Left renal pelvis (tissue), 4 donors: ENCODE measurements around the gene GSTM4. TPM values are rescaled to one million over a fixed set of nuclear protein-coding genes. Genes with fewer than 3 reads are reported as not detected.
"Not testable (repeated sequence)": the region's sequence is repeated elsewhere in the genome, so short reads cannot be mapped to it uniquely, and the experiment has no call there.

Experiments
- DNase-seq, 4 donors: peaks; one replicate each; pipeline ENCODE4 v3.0.0-alpha.2; 2013; ENCODE audit warnings: low read depth in 4 of 4, low spot score in 3 of 4
- polyA plus RNA-seq, 4 donors: library from polyadenylated mRNA; unstranded; fragments of 120-200 nt; gene quantifications; one replicate each; pipeline ENCODE4 v1.2.1, GENCODE V29; 2013; ENCODE audit not compliant: insufficient read length in 4 of 4

GSTM4 gene
- polyA plus RNA-seq, 4 donors, result 30.7 to 70.5 (median 57.7) TPM

GRCh38 chr1:109691759-109692158 lies 35.9 kb downstream of the GSTM4 start:
- DNase-seq, result no peak

GRCh38 chr1:109694400-109694799 lies 38.5 kb downstream of the GSTM4 start:
- DNase-seq, result not testable (repeated sequence)

- DNase-seq, result not testable (repeated sequence)
Observed at GRCh38 chr1:109695138-109695537, 39.2 kb downstream of the GSTM4 start.

- no peak for DNase-seq
Observed at GRCh38 chr1:109697066-109697465, 41.2 kb downstream of the GSTM4 start.

- DNase-seq, result not testable (repeated sequence)
Observed at GRCh38 chr1:109697861-109698260, 42.0 kb downstream of the GSTM4 start.

GRCh38 chr1:109702940-109703339 lies 47.0 kb downstream of the GSTM4 start:
- DNase-seq, result not testable (repeated sequence)

- DNase-seq, result no peak
Observed at GRCh38 chr1:109704173-109704572, 48.3 kb downstream of the GSTM4 start.

GRCh38 chr1:109705411-109705810 lies 49.5 kb downstream of the GSTM4 start:
- DNase-seq, result no peak

- DNase-seq, result not testable (repeated sequence)
Observed at GRCh38 chr1:109708949-109709348, 53.0 kb downstream of the GSTM4 start.

- not testable (repeated sequence) for DNase-seq
Observed at GRCh38 chr1:109709822-109710221, 53.9 kb downstream of the GSTM4 start.

Other genes starting within 250 kb of the GSTM4 start
- gene PSMA5, start 229.7 kb upstream of the GSTM4 start, polyA plus RNA-seq, result 100 to 1,000 TPM in 2 of 4 donors, 10 to 100 TPM in 2; 70.2 to 119 (median 98.0) TPM
- 10 to 100 TPM in 3 of 4 donors, 1 to 10 TPM in 1; 5.3 to 16.4 (median 11.7) TPM for gene SYPL2, start 189.6 kb upstream of the GSTM4 start, polyA plus RNA-seq
- gene ATXN7L2, start 172.2 kb upstream of the GSTM4 start, polyA plus RNA-seq, result 10 to 100 TPM in 2 of 4 donors, 1 to 10 TPM in 2; 7.3 to 17.6 (median 12.7) TPM
- gene CYB561D1, start 162.0 kb upstream of the GSTM4 start, polyA plus RNA-seq, result 1 to 10 TPM; 6.1 to 9.7 (median 8.2) TPM
- 1 to 10 TPM; 8.0 to 9.2 (median 8.7) TPM for gene AMIGO1, start 146.4 kb upstream of the GSTM4 start, polyA plus RNA-seq
- 1 to 10 TPM in 2 of 4 donors, under 1 TPM in 2; 0.23 to 1.7 (median 0.76) TPM for gene GPR61, start 116.2 kb upstream of the GSTM4 start, polyA plus RNA-seq
- gene GNAI3, start 107.5 kb upstream of the GSTM4 start, polyA plus RNA-seq, result 10 to 100 TPM; 10.9 to 15.4 (median 12.7) TPM
- gene GNAT2, start 36.5 kb upstream of the GSTM4 start, polyA plus RNA-seq, result not detected
- 10 to 100 TPM; 40.7 to 62.4 (median 53.7) TPM for gene AMPD2, start 36.3 kb upstream of the GSTM4 start, polyA plus RNA-seq
- 100 to 1,000 TPM; 172 to 269 (median 243) TPM for gene GSTM2, start 12.0 kb downstream of the GSTM4 start, polyA plus RNA-seq
- gene GSTM1, start 31.7 kb downstream of the GSTM4 start, polyA plus RNA-seq, result 100 to 1,000 TPM in 1 of 4 donors, 1 to 10 TPM in 3; 1.6 to 112 (median 3.3) TPM
- gene GSTM5, start 56.2 kb downstream of the GSTM4 start, polyA plus RNA-seq, result 10 to 100 TPM; 36.1 to 67.9 (median 53.6) TPM
- 100 to 1,000 TPM; 105 to 269 (median 250) TPM for gene GSTM3, start 84.9 kb downstream of the GSTM4 start, polyA plus RNA-seq
- gene EPS8L3, start 107.8 kb downstream of the GSTM4 start, polyA plus RNA-seq, result under 1 TPM in 3 of 4 donors, not detected in 1; 0.46 to 0.83 (median 0.69) TPM